Measurements from ENCODE around the gene GORASP2. TPM values are rescaled to one million over a fixed set of nuclear protein-coding genes. Genes with fewer than 3 reads are reported as not detected.

The GORASP2 gene
- total RNA-seq, 4 donors from 2014 or later: 30.6 to 45.2 (median 35.3) TPM

- no peaks in the 10 kb centered on the region for H3K9me3 ChIP-seq
- no peaks in the 10 kb centered on the region for H3K36me3 ChIP-seq
- no peaks in the 10 kb centered on the region for H3K27me3 ChIP-seq
- no peak for DNase-seq
- H3K4me3 ChIP-seq: no peak overlapping the region
- no peak for TF ChIP-seq POLR2A (IDR thresholded peaks at IDR 0.05)
- TF ChIP-seq CTCF (IDR thresholded peaks at IDR 0.05): no peak
- no peaks in the 10 kb centered on the region for H3K4me1 ChIP-seq
- no peak overlapping the region for H3K27ac ChIP-seq
Measured at GRCh38 chr2:170887496-170887895, 41.6 kb upstream of the GORASP2 start.

GRCh38 chr2:170887896-170888295 is 41.2 kb upstream of the GORASP2 start:
- H3K27ac ChIP-seq: no peak overlapping the region
- H3K9me3 ChIP-seq: no peaks in the 10 kb centered on the region
- no peak for DNase-seq
- H3K4me1 ChIP-seq: no peaks in the 10 kb centered on the region
- no peaks in the 10 kb centered on the region for H3K36me3 ChIP-seq
- H3K4me3 ChIP-seq: no peak overlapping the region
- no peaks in the 10 kb centered on the region for H3K27me3 ChIP-seq
- no peak for TF ChIP-seq CTCF (IDR thresholded peaks at IDR 0.05)
- TF ChIP-seq POLR2A (IDR thresholded peaks at IDR 0.05): no peak

GRCh38 chr2:170891893-170892292 is 37.2 kb upstream of the GORASP2 start:
- H3K27ac ChIP-seq: no peak overlapping the region
- H3K4me3 ChIP-seq: no peak overlapping the region
- H3K4me1 ChIP-seq: no peaks in the 10 kb centered on the region
- no peaks in the 10 kb centered on the region for H3K9me3 ChIP-seq
- no peaks in the 10 kb centered on the region for H3K27me3 ChIP-seq
- no peak for DNase-seq
- H3K36me3 ChIP-seq: no peaks in the 10 kb centered on the region
- no peak for TF ChIP-seq CTCF (IDR thresholded peaks at IDR 0.05)
- TF ChIP-seq POLR2A (IDR thresholded peaks at IDR 0.05): no peak

GRCh38 chr2:170892391-170892951 is 36.6 kb upstream of the GORASP2 start:
- Histone ChIP-seq H3K36me3 (no peaks in the 10 kb centered on the region), H3K4me1 (no peaks in the 10 kb centered on the region), H3K9me3 (no peaks in the 10 kb centered on the region), H3K27me3 (no peaks in the 10 kb centered on the region), H3K4me3 (no peak overlapping the region), H3K27ac (no peak overlapping the region)
- no peak for DNase-seq
- TF ChIP-seq POLR2A (IDR thresholded peaks at IDR 0.05) (no peak), CTCF (IDR thresholded peaks at IDR 0.05) (no peak)

- Histone ChIP-seq H3K9me3 (no peaks in the 10 kb centered on the region), H3K4me1 (no peaks in the 10 kb centered on the region), H3K4me3 (no peak overlapping the region), H3K36me3 (no peaks in the 10 kb centered on the region), H3K27ac (no peak overlapping the region), H3K27me3 (no peaks in the 10 kb centered on the region)
- DNase-seq: no peak
- no peak for TF ChIP-seq POLR2A (IDR thresholded peaks at IDR 0.05)
- TF ChIP-seq CTCF (IDR thresholded peaks at IDR 0.05): no peak
Measured at GRCh38 chr2:170895023-170895757, 33.9 kb upstream of the GORASP2 start.

Data from Peyer's patch (tissue), 4 donors.